Testis (tissue), 2 donors: ENCODE measurements around the gene ZBTB7C.

Source experiments
- POLR2A ChIP-seq: fragments of 450-650 bp; IDR thresholded peaks from one replicate; pipeline ENCODE4 v1.6.1; 2017; ENCODE audit warnings: antibody characterized with exemption, mild to moderate bottlenecking, moderate library complexity
- TF ChIP-seq, protein P1 (sequence below), 3 experiments: fragments of 450-650 bp in 2 of 3; fragments of 200-600 bp in 1 of 3; sonication (generic) in 1 of 3; IDR thresholded peaks; one replicate each; pipeline ENCODE4 v1.5.1; 2016 to 2019; ENCODE audit warnings: antibody characterized with exemption in 3 of 3, mild to moderate bottlenecking in 2 of 3, moderate library complexity in 1 of 3

GRCh38 chr18:48453330-48454066 is 44.3 kb upstream of the ZBTB7C start:
- TF ChIP-seq, protein P1, sequence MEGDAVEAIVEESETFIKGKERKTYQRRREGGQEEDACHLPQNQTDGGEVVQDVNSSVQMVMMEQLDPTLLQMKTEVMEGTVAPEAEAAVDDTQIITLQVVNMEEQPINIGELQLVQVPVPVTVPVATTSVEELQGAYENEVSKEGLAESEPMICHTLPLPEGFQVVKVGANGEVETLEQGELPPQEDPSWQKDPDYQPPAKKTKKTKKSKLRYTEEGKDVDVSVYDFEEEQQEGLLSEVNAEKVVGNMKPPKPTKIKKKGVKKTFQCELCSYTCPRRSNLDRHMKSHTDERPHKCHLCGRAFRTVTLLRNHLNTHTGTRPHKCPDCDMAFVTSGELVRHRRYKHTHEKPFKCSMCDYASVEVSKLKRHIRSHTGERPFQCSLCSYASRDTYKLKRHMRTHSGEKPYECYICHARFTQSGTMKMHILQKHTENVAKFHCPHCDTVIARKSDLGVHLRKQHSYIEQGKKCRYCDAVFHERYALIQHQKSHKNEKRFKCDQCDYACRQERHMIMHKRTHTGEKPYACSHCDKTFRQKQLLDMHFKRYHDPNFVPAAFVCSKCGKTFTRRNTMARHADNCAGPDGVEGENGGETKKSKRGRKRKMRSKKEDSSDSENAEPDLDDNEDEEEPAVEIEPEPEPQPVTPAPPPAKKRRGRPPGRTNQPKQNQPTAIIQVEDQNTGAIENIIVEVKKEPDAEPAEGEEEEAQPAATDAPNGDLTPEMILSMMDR (IDR thresholded peaks at IDR 0.05), result no peak
- TF ChIP-seq POLR2A, result no peak
